ENCODE data around the gene HES5. TPM values are rescaled to one million over a fixed set of nuclear protein-coding genes. Genes with fewer than 3 reads are reported as not detected.
A peak's percentile ranks its signal among the peaks of the same experiment; 100 is the strongest.

Gene HES5
- total RNA-seq, 1 experiment from 2014 or later = not detected

- WGBS (ENCODE audit: extremely low coverage, insufficient read length, low lambda C conversion rate) = no CpG with 5 or more reads among the region's 20 CpGs
- no peak overlapping the region for H3K27ac ChIP-seq (ENCODE audit: insufficient read length, low read depth, low read length)
- H3K23me2 ChIP-seq (ENCODE audit: insufficient read length, low read depth, low read length, poor library complexity, severe bottlenecking) = peaks cover 11% of the 10 kb centered on the region
- H2BK12ac ChIP-seq (ENCODE audit: insufficient read length, low read depth, low read length) = no peak overlapping the region
- H3K18ac ChIP-seq (ENCODE audit: insufficient read length, low read depth, low read length) = no peak overlapping the region
- no peak overlapping the region for H2AFZ ChIP-seq (ENCODE audit: low read length)
- peak overlapping the region; percentile 69 for H3K4me2 ChIP-seq (ENCODE audit: insufficient read depth, insufficient read length, low read length)
- H3K27me3 ChIP-seq (ENCODE audit: insufficient read depth, low read length) = peaks cover 21% of the 10 kb centered on the region; the same call in 1 of the 2 replicates
- no peak overlapping the region for H2BK120ac ChIP-seq (ENCODE audit: low read depth, low read length, poor library complexity, severe bottlenecking)
- peaks cover 25% of the 10 kb centered on the region; the same call in 1 of the 2 replicates for H3K79me2 ChIP-seq (ENCODE audit: insufficient read depth, low read length)
- no peak overlapping the region for H2BK15ac ChIP-seq (ENCODE audit: low read depth, low read length)
- no peak overlapping the region for H3K56ac ChIP-seq (ENCODE audit: insufficient read length, low read depth, low read length)
- H2BK5ac ChIP-seq (ENCODE audit: insufficient read length, low read length) = no peak overlapping the region
- no peak overlapping the region for H4K91ac ChIP-seq (ENCODE audit: insufficient read length, low read depth, low read length)
- H3K4me1 Mint-ChIP-seq = peaks cover 25 to 29% of the 10 kb centered on the region in 2 experiments
- H4K5ac ChIP-seq (ENCODE audit: insufficient read length, low read depth, low read length) = no peak overlapping the region
- no peak overlapping the region for H3K27ac Mint-ChIP-seq
- H3K9ac ChIP-seq (ENCODE audit: extremely low read depth, insufficient read length, low read length) = peak overlapping the region; percentile 28
- peak overlapping the region; percentile 10; the same call in 1 of the 2 replicates for H3K14ac ChIP-seq (ENCODE audit: insufficient read depth, low read length)
- no peak overlapping the region for H3K23ac ChIP-seq (ENCODE audit: insufficient read length, low read depth, low read length)
- peak overlapping the region; percentile 89 to 96 for H3K4me3 Mint-ChIP-seq
- H2AK5ac ChIP-seq (ENCODE audit: insufficient read length, low read length) = no peak overlapping the region
- H2BK20ac ChIP-seq (ENCODE audit: low read depth, low read length, poor library complexity, severe bottlenecking) = no peak overlapping the region
- no peak overlapping the region for H4K8ac ChIP-seq (replicated peaks; ENCODE audit: insufficient read length, low read depth, low read length)
- H4K20me1 ChIP-seq (ENCODE audit: control insufficient read depth, insufficient read depth, insufficient read length) = no peaks in the 10 kb centered on the region
- no peaks in the 10 kb centered on the region for H3K9me3 ChIP-seq (ENCODE audit: control insufficient read depth, low read depth, low read length)
- H3K79me1 ChIP-seq (ENCODE audit: insufficient read depth, low read depth, low read length, poor library complexity, severe bottlenecking) = peaks cover 16% of the 10 kb centered on the region
- DNase-seq = no peak
- TF ChIP-seq CTCF (conservative IDR thresholded peaks at IDR 0.05) = no peak
- H3K9me3 Mint-ChIP-seq = no peaks in the 10 kb centered on the region; a peak in 2 of 5 replicates
- H3T11ph ChIP-seq (ENCODE audit: low read length) = no peak overlapping the region
- H3K27me3 Mint-ChIP-seq (ENCODE audit: low read depth) = peaks cover 37% of the 10 kb centered on the region
- no peak overlapping the region for H3K4ac ChIP-seq (ENCODE audit: low read depth, low read length)
- peaks cover 14 to 17% (median 15%) of the 10 kb centered on the region in 3 experiments for H3K36me3 Mint-ChIP-seq (ENCODE audit: insufficient read depth in 1 of 3, low read depth in 3 of 3)
- peaks cover 2% of the 10 kb centered on the region; the same call in 1 of the 2 replicates for H3K4me1 ChIP-seq (ENCODE audit: insufficient read depth, low read length)
These were observed 4.5 kb downstream of the HES5 start for GRCh38 chr1:2525572-2525919.
